ENCODE measurements around the gene SLC37A1. TPM values are rescaled to one million over a fixed set of nuclear protein-coding genes. Genes with fewer than 3 reads are reported as not detected.

The SLC37A1 gene
- total RNA-seq, 1 experiment from 2014 or later = 11.2 TPM

DNA sequence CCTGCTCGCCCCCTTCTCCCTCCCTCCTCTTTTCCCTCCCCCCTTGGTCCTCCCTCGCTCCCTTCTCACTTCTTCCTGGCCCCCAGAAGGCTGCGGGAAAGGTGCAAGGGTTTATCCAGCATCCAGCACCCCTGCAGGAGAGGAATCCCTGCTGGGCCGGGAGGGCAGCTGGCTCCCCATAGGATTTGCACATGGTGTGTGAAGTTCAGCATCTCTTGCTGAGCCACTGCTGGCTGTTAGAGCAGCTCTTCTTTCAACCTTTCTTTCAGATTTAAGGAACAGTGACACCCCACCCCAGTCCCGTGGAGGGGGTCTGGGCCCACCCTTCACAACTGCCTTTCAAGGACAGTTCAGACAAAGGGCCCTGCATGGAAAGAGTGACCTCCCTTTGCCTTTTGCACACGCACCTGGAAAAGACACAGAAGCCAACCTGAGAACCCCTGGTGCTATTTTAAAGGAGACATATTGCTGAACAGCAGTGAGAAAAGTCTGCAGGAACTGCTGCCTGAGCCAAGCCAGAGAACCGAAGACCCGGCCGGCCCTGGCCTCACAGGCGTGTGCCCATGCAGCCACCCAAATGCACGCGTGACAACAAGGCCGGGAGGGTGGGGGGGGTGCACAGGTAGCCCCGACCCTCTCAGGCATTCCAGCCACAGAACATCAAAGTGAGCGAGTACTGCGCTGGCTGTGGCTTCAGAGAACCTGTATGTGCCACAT is 66.6 kb downstream of the SLC37A1 start:
- no peak for TF ChIP-seq EZH2 (IDR thresholded peaks at IDR 0.05; ENCODE audit: borderline replicate concordance, low read depth, low read length, poor library complexity, severe bottlenecking)
- TF ChIP-seq, protein P1, sequence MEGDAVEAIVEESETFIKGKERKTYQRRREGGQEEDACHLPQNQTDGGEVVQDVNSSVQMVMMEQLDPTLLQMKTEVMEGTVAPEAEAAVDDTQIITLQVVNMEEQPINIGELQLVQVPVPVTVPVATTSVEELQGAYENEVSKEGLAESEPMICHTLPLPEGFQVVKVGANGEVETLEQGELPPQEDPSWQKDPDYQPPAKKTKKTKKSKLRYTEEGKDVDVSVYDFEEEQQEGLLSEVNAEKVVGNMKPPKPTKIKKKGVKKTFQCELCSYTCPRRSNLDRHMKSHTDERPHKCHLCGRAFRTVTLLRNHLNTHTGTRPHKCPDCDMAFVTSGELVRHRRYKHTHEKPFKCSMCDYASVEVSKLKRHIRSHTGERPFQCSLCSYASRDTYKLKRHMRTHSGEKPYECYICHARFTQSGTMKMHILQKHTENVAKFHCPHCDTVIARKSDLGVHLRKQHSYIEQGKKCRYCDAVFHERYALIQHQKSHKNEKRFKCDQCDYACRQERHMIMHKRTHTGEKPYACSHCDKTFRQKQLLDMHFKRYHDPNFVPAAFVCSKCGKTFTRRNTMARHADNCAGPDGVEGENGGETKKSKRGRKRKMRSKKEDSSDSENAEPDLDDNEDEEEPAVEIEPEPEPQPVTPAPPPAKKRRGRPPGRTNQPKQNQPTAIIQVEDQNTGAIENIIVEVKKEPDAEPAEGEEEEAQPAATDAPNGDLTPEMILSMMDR (conservative IDR thresholded peaks at IDR 0.05; ENCODE audit: low read depth, low read length) = no peak
- POLR2A ChIA-PET (ENCODE audit: low non-redundant PET) = interaction anchor here (1.0 kb wide), 1 partner anchor 331 kb away, joined by 5 read pairs; no protein-coding TSS in a partner anchor
- no TSS peak for BruUV-seq (replicated peaks)
- peaks cover 8% of the 10 kb centered on the region for H3K9me3 ChIP-seq (ENCODE audit: low read depth, low read length, poor library complexity, severe bottlenecking)
- intact Hi-C loops (cut with micrococcal nuclease; ENCODE audit: unreplicated experiment) = no loop called here
- H3K4me1 ChIP-seq (ENCODE audit: insufficient read depth, low read length, poor library complexity, severe bottlenecking) = no peaks in the 10 kb centered on the region
- H3K4me3 ChIP-seq (ENCODE audit: low read depth, low read length, poor library complexity, severe bottlenecking) = no peak overlapping the region
- H3K36me3 ChIP-seq (ENCODE audit: insufficient read depth, low read length, poor library complexity, severe bottlenecking) = no peaks in the 10 kb centered on the region
- CTCF ChIA-PET = interaction anchor here (1.1 kb wide), 1 partner anchor 13 kb away, joined by 3 read pairs; no protein-coding TSS in a partner anchor
- no peaks in the 10 kb centered on the region for H3K27me3 ChIP-seq (replicated peaks; ENCODE audit: insufficient read depth, low read depth, low read length, poor library complexity)
- DNase-seq (ENCODE audit: low spot score) = no peak
- H3K27ac ChIP-seq (ENCODE audit: low read depth, low read length, poor library complexity, severe bottlenecking) = no peak overlapping the region

DNA sequence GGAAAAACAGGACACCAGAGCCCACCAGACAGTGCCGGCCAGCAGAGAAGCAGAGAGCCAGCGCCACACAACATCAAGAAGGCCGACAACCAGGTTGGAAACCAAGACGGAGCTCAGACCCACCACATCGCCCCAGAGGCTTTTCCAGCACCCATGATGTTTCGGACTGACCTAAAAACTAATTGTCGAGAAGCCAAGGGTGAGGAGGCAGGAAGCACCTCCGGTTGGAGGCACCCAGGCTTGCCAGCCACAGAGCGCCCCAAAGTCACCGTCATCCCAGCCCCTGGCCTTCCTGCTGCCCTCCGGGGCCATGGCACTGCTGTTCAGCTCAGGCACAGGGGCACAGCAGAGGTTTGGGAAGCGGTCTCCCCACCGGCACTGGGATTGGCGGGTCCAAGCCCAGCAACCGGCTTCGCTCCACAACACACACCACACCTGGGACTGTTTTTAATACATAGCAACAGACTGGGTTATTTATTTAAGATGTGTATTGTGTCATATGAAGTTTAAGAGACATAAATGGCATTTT is 67.2 kb downstream of the SLC37A1 start:
- CTCF ChIA-PET = no interaction called here
- peaks cover 8% of the 10 kb centered on the region for H3K9me3 ChIP-seq (ENCODE audit: low read depth, low read length, poor library complexity, severe bottlenecking)
- no peaks in the 10 kb centered on the region for H3K4me1 ChIP-seq (ENCODE audit: insufficient read depth, low read length, poor library complexity, severe bottlenecking)
- H3K36me3 ChIP-seq (ENCODE audit: insufficient read depth, low read length, poor library complexity, severe bottlenecking) = no peaks in the 10 kb centered on the region
- H3K4me3 ChIP-seq (ENCODE audit: low read depth, low read length, poor library complexity, severe bottlenecking) = no peak overlapping the region
- DNase-seq (ENCODE audit: low spot score) = no peak
- intact Hi-C loops (cut with micrococcal nuclease; ENCODE audit: unreplicated experiment) = no loop called here
- TF ChIP-seq EZH2 (IDR thresholded peaks at IDR 0.05; ENCODE audit: borderline replicate concordance, low read depth, low read length, poor library complexity, severe bottlenecking) = no peak
- TF ChIP-seq, protein P1 (conservative IDR thresholded peaks at IDR 0.05; ENCODE audit: low read depth, low read length) = no peak
- H3K27ac ChIP-seq (ENCODE audit: low read depth, low read length, poor library complexity, severe bottlenecking) = no peak overlapping the region
- H3K27me3 ChIP-seq (replicated peaks; ENCODE audit: insufficient read depth, low read depth, low read length, poor library complexity) = no peaks in the 10 kb centered on the region
- BruUV-seq (replicated peaks) = no TSS peak
- POLR2A ChIA-PET (ENCODE audit: low non-redundant PET) = no interaction called here

DNA sequence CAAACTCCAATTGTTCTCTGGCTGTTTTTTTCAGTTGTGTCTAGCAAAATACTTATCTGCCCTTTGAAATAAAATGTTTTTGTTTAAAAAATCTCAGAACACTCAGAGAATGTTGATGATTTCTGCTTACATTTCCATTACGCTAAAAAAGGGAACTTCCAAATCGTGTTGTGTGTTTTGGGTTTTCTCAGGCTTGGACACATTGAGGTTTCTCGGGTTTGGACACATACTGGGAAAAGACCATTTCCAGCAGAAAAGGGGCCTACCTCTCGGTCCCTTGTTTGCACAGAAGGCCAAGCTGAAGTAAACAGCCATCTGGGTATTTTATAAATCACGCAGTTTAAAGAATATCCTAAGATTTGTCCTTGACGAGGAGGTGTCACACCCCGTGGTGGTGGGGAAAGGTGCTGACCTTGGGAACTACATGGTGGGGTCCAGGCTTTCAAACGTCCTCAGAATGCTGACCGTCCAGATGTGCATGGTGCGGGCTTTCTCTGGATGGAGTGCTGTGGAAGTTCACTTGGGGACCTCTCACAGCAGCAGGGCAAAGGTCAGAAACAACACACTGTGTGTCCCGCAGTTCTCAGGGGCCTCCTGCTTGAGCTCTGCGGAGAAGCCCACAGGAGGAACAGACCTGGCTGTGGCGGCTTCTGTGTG is 67.8 kb downstream of the SLC37A1 start:
- intact Hi-C loops (cut with micrococcal nuclease; ENCODE audit: unreplicated experiment) = no loop called here

More for the DNA sequence above, 67.8 kb downstream of the SLC37A1 start:
- ChIA-PET POLR2A (ENCODE audit: low non-redundant PET) (no interaction called here), CTCF (no interaction called here)
- Histone ChIP-seq H3K27me3 (replicated peaks; ENCODE audit: insufficient read depth, low read depth, low read length, poor library complexity) (no peaks in the 10 kb centered on the region), H3K36me3 (ENCODE audit: insufficient read depth, low read length, poor library complexity, severe bottlenecking) (no peaks in the 10 kb centered on the region), H3K4me3 (ENCODE audit: low read depth, low read length, poor library complexity, severe bottlenecking) (no peak overlapping the region), H3K27ac (ENCODE audit: low read depth, low read length, poor library complexity, severe bottlenecking) (no peak overlapping the region), H3K9me3 (ENCODE audit: low read depth, low read length, poor library complexity, severe bottlenecking) (peaks cover 7% of the 10 kb centered on the region), H3K4me1 (ENCODE audit: insufficient read depth, low read length, poor library complexity, severe bottlenecking) (no peaks in the 10 kb centered on the region)
- TF ChIP-seq EZH2 (IDR thresholded peaks at IDR 0.05; ENCODE audit: borderline replicate concordance, low read depth, low read length, poor library complexity, severe bottlenecking) = no peak
- TF ChIP-seq, protein P1 (conservative IDR thresholded peaks at IDR 0.05; ENCODE audit: low read depth, low read length) = no peak
- DNase-seq (ENCODE audit: low spot score) = no peak
- no TSS peak for BruUV-seq (replicated peaks)

All from A673 (cell line).